Left lung (tissue), 10 donors: ENCODE data around the gene STAMBPL1. TPM values are rescaled to one million over a fixed set of nuclear protein-coding genes. Genes with fewer than 3 reads are reported as not detected.

Source experiments
- ATAC-seq: fragments of 200-7000 bp; cut with Tn5 transposase; one replicate; pipeline ENCODE4 v1.9.1; 2020; ENCODE audit warnings: moderate library complexity
- DNase-seq, 4 donors: peaks; one replicate each; pipeline ENCODE4 v3.0.0-alpha.2; 2013 to 2020
- H3K27ac ChIP-seq, 2 donors: fragments of 200-600 bp; sonication (generic) in 1 of 2; one replicate each; pipeline versions ENCODE4 v1.5.0 to v1.8.0; 2020 to 2021
- H3K27me3 ChIP-seq, 2 donors: fragments of 200-600 bp; sonication (generic) in 1 of 2; one replicate each; pipeline versions ENCODE4 v1.5.0 to v1.8.0; 2020 to 2021
- H3K36me3 ChIP-seq, 2 donors: fragments of 200-600 bp; sonication (generic) in 1 of 2; one replicate each; pipeline versions ENCODE4 v1.5.0 to v1.8.0; 2020 to 2021
- H3K4me1 ChIP-seq, 2 donors: fragments of 200-600 bp; one replicate each; pipeline ENCODE4 v1.8.0; 2021
- H3K4me3 ChIP-seq, 2 donors: fragments of 200-600 bp; sonication (generic) in 1 of 2; one replicate each; pipeline versions ENCODE4 v1.5.0 to v1.8.0; 2020 to 2021; ENCODE audit warnings: mild to moderate bottlenecking in 1 of 2
- H3K9me3 ChIP-seq, 2 donors: fragments of 200-600 bp; sonication (generic) in 1 of 2; one replicate each; pipeline versions ENCODE4 v1.5.0 to v1.8.0; 2020 to 2021
- intact Hi-C, 2 donors: fragments of 100-400 bp; cut with DNase I; formaldehyde crosslinking; loops; one replicate each; pipeline versions ENCODE4 v1.11.2 to v1.14.2; 2022
- polyA plus RNA-seq, 6 donors: library from polyadenylated mRNA; unstranded; fragments of 120-200 nt; gene quantifications; one replicate each; pipeline ENCODE4 v1.2.1, GENCODE V29; 2013; ENCODE audit not compliant: insufficient read length in 6 of 6
- total RNA-seq, 2 donors: library from RNA; stranded (reverse); fragmentation: NEBNext Ultra II Directional; extraction: Animal tissue kit (Norgen Biotek cat#: 25700); gene quantifications; one replicate each; pipeline ENCODE4 v1.2.1, GENCODE V29; 2021
- TF ChIP-seq, protein P1 (sequence below), 2 donors: fragments of 200-600 bp; sonication (generic) in 1 of 2; IDR thresholded peaks; one replicate each; pipeline versions ENCODE4 v1.5.0 to v1.8.0; 2021; ENCODE audit warnings: antibody characterized with exemption in 2 of 2
- donor health status: DM: no; HTN: yes; CAD: no.
- donor health status: DM: no; HTN: no; CAD: no.

Gene STAMBPL1
- total and polyA plus RNA-seq, 8 donors, result 7.5 to 13.4 (median 11.4) TPM

GRCh38 chr10:88922041-88922440 is 42.0 kb downstream of the STAMBPL1 start:
- TF ChIP-seq, protein P1, sequence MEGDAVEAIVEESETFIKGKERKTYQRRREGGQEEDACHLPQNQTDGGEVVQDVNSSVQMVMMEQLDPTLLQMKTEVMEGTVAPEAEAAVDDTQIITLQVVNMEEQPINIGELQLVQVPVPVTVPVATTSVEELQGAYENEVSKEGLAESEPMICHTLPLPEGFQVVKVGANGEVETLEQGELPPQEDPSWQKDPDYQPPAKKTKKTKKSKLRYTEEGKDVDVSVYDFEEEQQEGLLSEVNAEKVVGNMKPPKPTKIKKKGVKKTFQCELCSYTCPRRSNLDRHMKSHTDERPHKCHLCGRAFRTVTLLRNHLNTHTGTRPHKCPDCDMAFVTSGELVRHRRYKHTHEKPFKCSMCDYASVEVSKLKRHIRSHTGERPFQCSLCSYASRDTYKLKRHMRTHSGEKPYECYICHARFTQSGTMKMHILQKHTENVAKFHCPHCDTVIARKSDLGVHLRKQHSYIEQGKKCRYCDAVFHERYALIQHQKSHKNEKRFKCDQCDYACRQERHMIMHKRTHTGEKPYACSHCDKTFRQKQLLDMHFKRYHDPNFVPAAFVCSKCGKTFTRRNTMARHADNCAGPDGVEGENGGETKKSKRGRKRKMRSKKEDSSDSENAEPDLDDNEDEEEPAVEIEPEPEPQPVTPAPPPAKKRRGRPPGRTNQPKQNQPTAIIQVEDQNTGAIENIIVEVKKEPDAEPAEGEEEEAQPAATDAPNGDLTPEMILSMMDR (IDR thresholded peaks at IDR 0.05), result no peak
- ATAC-seq (no peak), DNase-seq (no peak)
- Histone ChIP-seq H3K9me3 (no peaks in the 10 kb centered on the region), H3K4me3 (no peak overlapping the region), H3K27ac (no peak overlapping the region), H3K36me3 (peaks cover 0 to 12% of the 10 kb centered on the region in 2 donors), H3K4me1 (peaks cover 0 to 11% of the 10 kb centered on the region in 2 donors), H3K27me3 (no peaks in the 10 kb centered on the region)
- intact Hi-C loops, result no loop called here

DNA sequence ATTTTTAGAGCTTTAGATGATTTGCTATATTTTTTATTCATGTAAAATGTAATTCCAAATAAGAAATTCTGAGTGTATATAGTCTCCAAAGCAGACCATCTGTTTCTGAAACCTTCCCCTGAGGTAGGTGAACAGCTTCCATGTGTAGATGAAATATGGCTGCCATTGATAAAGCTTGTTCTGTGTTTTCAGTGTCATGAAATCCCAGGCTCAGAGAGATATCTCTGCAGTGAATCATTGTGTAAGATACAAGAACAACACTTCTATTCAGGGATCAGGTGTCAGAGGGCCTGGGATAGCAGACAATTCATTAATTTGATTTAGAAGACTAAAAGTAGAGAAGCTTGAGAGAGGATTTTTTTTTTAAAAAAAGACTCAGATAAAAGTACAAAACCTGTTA is 43.5 kb downstream of the STAMBPL1 start:
- Histone ChIP-seq H3K9me3 (no peaks in the 10 kb centered on the region), H3K27ac (no peak overlapping the region), H3K27me3 (no peaks in the 10 kb centered on the region), H3K4me3 (no peak overlapping the region), H3K4me1 (peaks cover 0 to 13% of the 10 kb centered on the region in 2 donors), H3K36me3 (peaks cover 0 to 12% of the 10 kb centered on the region in 2 donors)
- ATAC-seq, result no peak
- intact Hi-C loops, result no loop called here
- DNase-seq, result no peak
- TF ChIP-seq, protein P1 (IDR thresholded peaks at IDR 0.05), result no peak

GRCh38 chr10:88926566-88927415 is 46.7 kb downstream of the STAMBPL1 start:
- TF ChIP-seq, protein P1 (IDR thresholded peaks at IDR 0.05), result no peak
- H3K27me3 ChIP-seq, result no peaks in the 10 kb centered on the region
- peak overlapping the region; percentile 55 to 65 for H3K27ac ChIP-seq
- peaks cover 0 to 12% of the 10 kb centered on the region in 2 donors for H3K36me3 ChIP-seq
- intact Hi-C loops, result no loop called here
- H3K4me1 ChIP-seq, result peaks cover 0 to 13% of the 10 kb centered on the region in 2 donors
- no peak overlapping the region for H3K4me3 ChIP-seq
- DNase-seq (peak in 2 of 4 donors; percentile 88 to 93), ATAC-seq (peak; percentile 74)
- H3K9me3 ChIP-seq, result no peaks in the 10 kb centered on the region

GRCh38 chr10:88927416-88927690 is 47.3 kb downstream of the STAMBPL1 start:
- Histone ChIP-seq H3K9me3 (no peaks in the 10 kb centered on the region), H3K4me3 (no peak overlapping the region), H3K27me3 (no peaks in the 10 kb centered on the region), H3K4me1 (peaks cover 0 to 16% of the 10 kb centered on the region in 2 donors), H3K27ac (peak overlapping the region; percentile 45 to 55), H3K36me3 (peaks cover 0 to 9% of the 10 kb centered on the region in 2 donors)
- DNase-seq, result no peak
- TF ChIP-seq, protein P1 (IDR thresholded peaks at IDR 0.05), result no peak
- ATAC-seq, result no peak
- intact Hi-C loops, result no loop called here

- Histone ChIP-seq H3K36me3 (peaks cover 0 to 6% of the 10 kb centered on the region in 2 donors), H3K27ac (peak overlapping the region in 1 of 2 donors; percentile 7), H3K27me3 (no peaks in the 10 kb centered on the region), H3K4me1 (peaks cover 0 to 22% of the 10 kb centered on the region in 2 donors), H3K4me3 (no peak overlapping the region), H3K9me3 (no peaks in the 10 kb centered on the region)
- no peak for DNase-seq
- TF ChIP-seq, protein P1 (IDR thresholded peaks at IDR 0.05), result no peak
- ATAC-seq, result no peak
- intact Hi-C loops, result no loop called here
Observed at GRCh38 chr10:88928254-88928653, 48.2 kb downstream of the STAMBPL1 start.
